Endothelial cell of umbilical vein (primary cell): Measurements from ENCODE around the gene ABTB2.

Source experiments
- MYC ChIP-seq: IDR thresholded peaks from one replicate; pipeline ENCODE4 v1.6.1; 2011; ENCODE audit warnings: mild to moderate bottlenecking, low read depth, low read length
- POLR2A ChIP-seq: IDR thresholded peaks from 2 replicates; pipeline ENCODE4 v1.6.1; 2012; ENCODE audit warnings: low read depth, mild to moderate bottlenecking, control low read depth, low read length
- TF ChIP-seq, protein P1 (sequence below), 2 donors: IDR thresholded peaks; 1 replicate in 1 of 2; 2 replicates in 1 of 2; pipeline ENCODE4 v1.5.1; 2011; ENCODE audit warnings: low read length in 2 of 2, mild to moderate bottlenecking in 2 of 2, moderate library complexity in 2 of 2, control low read depth in 1 of 2, inconsistent platforms in 1 of 2, low read depth in 1 of 2; ENCODE audit not compliant: insufficient read depth in 1 of 2; ENCODE audit errors: extremely low read depth in 1 of 2

- TF ChIP-seq MYC (no peak), POLR2A (no peak)
- TF ChIP-seq, protein P1, sequence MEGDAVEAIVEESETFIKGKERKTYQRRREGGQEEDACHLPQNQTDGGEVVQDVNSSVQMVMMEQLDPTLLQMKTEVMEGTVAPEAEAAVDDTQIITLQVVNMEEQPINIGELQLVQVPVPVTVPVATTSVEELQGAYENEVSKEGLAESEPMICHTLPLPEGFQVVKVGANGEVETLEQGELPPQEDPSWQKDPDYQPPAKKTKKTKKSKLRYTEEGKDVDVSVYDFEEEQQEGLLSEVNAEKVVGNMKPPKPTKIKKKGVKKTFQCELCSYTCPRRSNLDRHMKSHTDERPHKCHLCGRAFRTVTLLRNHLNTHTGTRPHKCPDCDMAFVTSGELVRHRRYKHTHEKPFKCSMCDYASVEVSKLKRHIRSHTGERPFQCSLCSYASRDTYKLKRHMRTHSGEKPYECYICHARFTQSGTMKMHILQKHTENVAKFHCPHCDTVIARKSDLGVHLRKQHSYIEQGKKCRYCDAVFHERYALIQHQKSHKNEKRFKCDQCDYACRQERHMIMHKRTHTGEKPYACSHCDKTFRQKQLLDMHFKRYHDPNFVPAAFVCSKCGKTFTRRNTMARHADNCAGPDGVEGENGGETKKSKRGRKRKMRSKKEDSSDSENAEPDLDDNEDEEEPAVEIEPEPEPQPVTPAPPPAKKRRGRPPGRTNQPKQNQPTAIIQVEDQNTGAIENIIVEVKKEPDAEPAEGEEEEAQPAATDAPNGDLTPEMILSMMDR (IDR thresholded peaks at IDR 0.05; ENCODE audit: extremely low read depth in 1 of 2, insufficient read depth in 1 of 2, low read depth in 1 of 2, low read length in 2 of 2): no peak
These were observed 191.8 kb downstream of the ABTB2 start for GRCh38 chr11:34165786-34166555.
